Measurements from ENCODE around the gene IMPG1.

The IMPG1 gene

GRCh38 chr6:76003113-76003512 is 69.3 kb downstream of the IMPG1 start:
- Histone ChIP-seq H3K4me1 (ENCODE audit: control insufficient read depth, insufficient read depth, low read length) (no peaks in the 10 kb centered on the region), H3K9ac (ENCODE audit: low read depth, low read length) (no peak overlapping the region), H3K36me3 (ENCODE audit: control insufficient read depth, insufficient read depth, low read length) (no peaks in the 10 kb centered on the region), H3K9me3 (ENCODE audit: control insufficient read depth, insufficient read depth, low read length) (no peaks in the 10 kb centered on the region), H3K27me3 (ENCODE audit: control insufficient read depth, insufficient read depth, low read length) (no peaks in the 10 kb centered on the region), H3K4me3 (ENCODE audit: low read depth, low read length) (no peak overlapping the region)

DNA sequence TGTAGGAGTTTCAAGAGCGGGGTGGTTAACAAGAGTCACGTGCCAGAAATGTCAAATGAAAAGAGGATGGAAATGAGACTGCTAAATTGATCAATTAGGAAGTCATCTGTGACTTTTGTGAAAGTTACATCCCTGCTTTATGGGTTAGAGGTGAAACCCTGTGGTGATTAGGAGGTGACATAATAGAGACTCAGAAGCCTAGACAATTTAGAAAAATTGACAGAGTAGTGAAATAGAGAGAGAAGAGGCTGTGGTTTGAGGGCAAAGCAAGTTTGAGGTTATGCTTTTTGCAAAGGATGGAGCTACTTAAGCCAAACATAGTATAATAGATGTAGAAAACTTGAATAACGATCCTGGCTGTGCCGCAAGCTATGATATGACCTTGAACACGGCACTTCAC is 71.8 kb downstream of the IMPG1 start:
- no peaks in the 10 kb centered on the region for H3K27me3 ChIP-seq (ENCODE audit: control insufficient read depth, insufficient read depth, low read length)
- H3K4me1 ChIP-seq (ENCODE audit: control insufficient read depth, insufficient read depth, low read length) = no peaks in the 10 kb centered on the region
- H3K9ac ChIP-seq (ENCODE audit: low read depth, low read length) = no peak overlapping the region
- no peaks in the 10 kb centered on the region for H3K36me3 ChIP-seq (ENCODE audit: control insufficient read depth, insufficient read depth, low read length)
- no peak overlapping the region for H3K4me3 ChIP-seq (ENCODE audit: low read depth, low read length)
- H3K9me3 ChIP-seq (ENCODE audit: control insufficient read depth, insufficient read depth, low read length) = peaks cover 2% of the 10 kb centered on the region

DNA sequence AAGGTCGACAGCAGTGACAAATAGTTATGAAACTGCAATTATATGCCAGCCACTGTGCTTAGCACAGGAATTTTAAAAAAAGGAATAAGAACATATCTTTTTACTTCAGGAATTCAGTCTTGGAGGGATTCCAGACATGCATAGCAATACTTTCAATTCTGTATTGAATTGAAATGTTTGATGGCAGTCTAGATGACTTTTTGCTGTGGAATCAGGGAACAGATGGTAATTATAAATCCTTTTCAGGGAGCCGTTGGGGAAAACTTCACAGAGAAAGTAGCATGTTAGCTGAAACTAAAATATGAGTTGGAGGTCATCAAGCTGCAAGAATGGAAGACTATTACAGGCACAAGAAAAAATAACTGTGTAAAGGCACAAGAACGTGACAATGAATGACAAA is 74.8 kb downstream of the IMPG1 start:
- no peaks in the 10 kb centered on the region for H3K27me3 ChIP-seq (ENCODE audit: control insufficient read depth, insufficient read depth, low read length)

DNA sequence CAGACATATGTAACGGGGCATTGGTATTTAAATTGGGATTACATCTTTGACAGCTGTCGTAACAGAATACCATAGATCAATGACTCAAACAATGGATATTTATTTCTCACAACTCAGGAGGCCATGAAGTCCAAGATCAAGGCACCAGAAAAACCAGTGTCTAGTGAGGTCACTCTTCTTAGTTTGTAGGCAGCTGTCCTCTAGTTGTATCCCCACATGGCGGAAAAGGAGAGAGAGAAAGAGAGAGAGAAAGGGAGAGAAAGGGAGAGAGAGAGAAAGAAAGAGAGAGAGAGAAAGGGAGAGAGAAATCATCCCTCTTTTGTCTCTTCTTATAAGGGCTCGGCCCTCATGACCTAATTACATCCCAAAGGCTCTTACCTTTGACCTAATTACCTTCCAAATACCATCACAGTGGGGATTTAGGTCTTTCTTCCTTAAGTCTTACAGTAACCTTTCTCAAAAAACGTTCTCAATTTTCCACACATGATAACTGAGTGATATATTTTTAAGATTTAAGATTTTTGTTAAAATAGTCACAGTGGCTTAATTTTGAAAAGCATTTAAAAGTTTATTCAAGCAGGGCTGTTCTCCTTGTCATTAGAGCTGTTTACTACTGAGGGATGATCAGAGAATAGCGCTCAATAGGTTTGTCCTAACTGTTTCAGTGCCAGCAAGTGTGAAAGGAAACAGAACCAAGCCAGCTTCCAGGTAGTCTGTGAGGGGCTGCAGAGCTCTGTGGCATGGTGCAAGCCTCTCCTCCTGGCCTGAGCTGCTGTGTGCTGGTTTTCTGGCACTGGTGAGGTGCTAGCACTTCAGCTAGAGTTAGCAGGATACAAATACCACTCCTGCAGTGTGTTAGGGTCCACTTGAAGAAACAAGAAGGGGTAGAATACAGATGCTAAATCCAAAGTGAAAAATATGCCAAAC is 79.0 kb downstream of the IMPG1 start:
- H3K9me3 ChIP-seq (ENCODE audit: control insufficient read depth, insufficient read depth, low read length) = peaks cover 2% of the 10 kb centered on the region
- no peaks in the 10 kb centered on the region for H3K27me3 ChIP-seq (ENCODE audit: control insufficient read depth, insufficient read depth, low read length)
- H3K9ac ChIP-seq (ENCODE audit: low read depth, low read length) = no peak overlapping the region
- peaks cover 12% of the 10 kb centered on the region for H3K4me1 ChIP-seq (ENCODE audit: control insufficient read depth, insufficient read depth, low read length)
- H3K36me3 ChIP-seq (ENCODE audit: control insufficient read depth, insufficient read depth, low read length) = no peaks in the 10 kb centered on the region
- H3K4me3 ChIP-seq (ENCODE audit: low read depth, low read length) = no peak overlapping the region

More for the DNA sequence above, 74.8 kb downstream of the IMPG1 start:
- H3K36me3 ChIP-seq (ENCODE audit: control insufficient read depth, insufficient read depth, low read length) = no peaks in the 10 kb centered on the region
- H3K4me3 ChIP-seq (ENCODE audit: low read depth, low read length) = no peak overlapping the region
- H3K4me1 ChIP-seq (ENCODE audit: control insufficient read depth, insufficient read depth, low read length) = peaks cover 9% of the 10 kb centered on the region
- peaks cover 2% of the 10 kb centered on the region for H3K9me3 ChIP-seq (ENCODE audit: control insufficient read depth, insufficient read depth, low read length)
- H3K9ac ChIP-seq (ENCODE audit: low read depth, low read length) = no peak overlapping the region

- Histone ChIP-seq H3K4me1 (ENCODE audit: control insufficient read depth, insufficient read depth, low read length) (peaks cover 12% of the 10 kb centered on the region), H3K9ac (ENCODE audit: low read depth, low read length) (no peak overlapping the region), H3K9me3 (ENCODE audit: control insufficient read depth, insufficient read depth, low read length) (peaks cover 2% of the 10 kb centered on the region), H3K27me3 (ENCODE audit: control insufficient read depth, insufficient read depth, low read length) (no peaks in the 10 kb centered on the region), H3K36me3 (ENCODE audit: control insufficient read depth, insufficient read depth, low read length) (no peaks in the 10 kb centered on the region), H3K4me3 (ENCODE audit: low read depth, low read length) (no peak overlapping the region)
Measured at GRCh38 chr6:75991941-75992340, 80.5 kb downstream of the IMPG1 start.

DNA sequence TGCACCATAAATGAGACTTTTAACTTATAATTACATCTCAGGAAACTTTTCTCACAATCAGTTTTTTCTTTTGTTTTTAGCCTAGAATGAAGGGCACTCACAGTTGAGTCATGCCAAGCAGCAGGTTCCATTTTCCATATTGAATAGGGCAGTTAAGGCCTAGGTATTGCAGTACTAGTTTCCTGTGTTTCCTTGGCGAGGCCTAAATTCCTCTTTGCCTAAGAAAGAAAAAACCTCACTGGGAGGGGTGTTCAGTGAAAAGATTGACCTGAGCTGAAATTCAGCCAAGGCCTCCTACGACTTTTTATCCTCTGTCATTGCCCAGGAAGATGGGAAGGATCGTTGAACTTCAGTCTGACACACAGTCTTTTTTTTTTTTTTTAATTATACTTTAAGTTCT is 85.5 kb downstream of the IMPG1 start:
- no peak overlapping the region for H3K4me3 ChIP-seq (ENCODE audit: low read depth, low read length)
- no peak overlapping the region for H3K9ac ChIP-seq (ENCODE audit: low read depth, low read length)
- H3K27me3 ChIP-seq (ENCODE audit: control insufficient read depth, insufficient read depth, low read length) = no peaks in the 10 kb centered on the region
- no peaks in the 10 kb centered on the region for H3K36me3 ChIP-seq (ENCODE audit: control insufficient read depth, insufficient read depth, low read length)
- no peaks in the 10 kb centered on the region for H3K9me3 ChIP-seq (ENCODE audit: control insufficient read depth, insufficient read depth, low read length)
- peaks cover 10% of the 10 kb centered on the region for H3K4me1 ChIP-seq (ENCODE audit: control insufficient read depth, insufficient read depth, low read length)

DNA sequence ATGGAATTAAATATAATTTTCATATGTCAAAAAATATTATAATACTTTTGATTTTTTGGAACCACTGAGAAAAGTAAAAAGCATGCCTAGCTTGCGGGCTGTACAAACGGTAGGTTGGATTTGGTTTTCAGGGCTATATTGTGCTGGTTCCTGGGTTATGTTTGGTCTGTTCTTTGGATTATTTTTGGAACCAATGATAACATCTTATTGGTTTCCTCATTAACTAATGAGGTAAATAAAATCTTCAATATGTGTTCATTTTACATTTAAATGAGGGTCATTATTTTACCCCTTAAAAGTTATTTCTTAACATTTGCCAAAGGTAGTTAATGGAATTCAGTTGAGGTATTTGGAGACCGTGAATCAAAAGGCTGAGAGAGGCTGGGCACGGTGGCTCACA is 96.6 kb downstream of the IMPG1 start:
- Histone ChIP-seq H3K9ac (ENCODE audit: low read depth, low read length) (no peak overlapping the region), H3K4me1 (ENCODE audit: control insufficient read depth, insufficient read depth, low read length) (no peaks in the 10 kb centered on the region), H3K4me3 (ENCODE audit: low read depth, low read length) (no peak overlapping the region), H3K9me3 (ENCODE audit: control insufficient read depth, insufficient read depth, low read length) (no peaks in the 10 kb centered on the region), H3K36me3 (ENCODE audit: control insufficient read depth, insufficient read depth, low read length) (no peaks in the 10 kb centered on the region), H3K27me3 (ENCODE audit: control insufficient read depth, insufficient read depth, low read length) (no peaks in the 10 kb centered on the region)

DNA sequence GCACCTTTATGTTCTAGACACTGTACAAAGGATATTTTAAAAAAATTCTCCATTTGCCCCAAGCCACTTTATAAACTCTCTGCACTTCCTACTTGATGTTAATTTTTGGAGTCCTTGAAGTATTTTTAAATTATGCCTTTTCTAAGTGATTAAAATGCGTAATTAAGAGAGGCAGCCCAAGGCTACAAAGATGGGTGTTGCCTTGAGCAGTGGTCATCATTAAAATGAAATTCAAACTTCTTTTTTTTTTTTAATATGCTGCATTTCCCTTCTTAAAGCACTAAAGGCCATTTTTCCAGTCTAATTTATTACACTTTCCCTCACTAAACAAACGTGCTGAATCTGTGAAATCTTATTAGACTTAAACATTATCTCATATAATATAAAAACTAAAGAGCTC is 102.4 kb downstream of the IMPG1 start:
- H3K27me3 ChIP-seq (ENCODE audit: control insufficient read depth, insufficient read depth, low read length) = no peaks in the 10 kb centered on the region
- no peak overlapping the region for H3K9ac ChIP-seq (ENCODE audit: low read depth, low read length)
- no peaks in the 10 kb centered on the region for H3K36me3 ChIP-seq (ENCODE audit: control insufficient read depth, insufficient read depth, low read length)
- no peak overlapping the region for H3K4me3 ChIP-seq (ENCODE audit: low read depth, low read length)
- no peaks in the 10 kb centered on the region for H3K4me1 ChIP-seq (ENCODE audit: control insufficient read depth, insufficient read depth, low read length)
- no peaks in the 10 kb centered on the region for H3K9me3 ChIP-seq (ENCODE audit: control insufficient read depth, insufficient read depth, low read length)

- H3K4me3 ChIP-seq (ENCODE audit: low read depth, low read length) = no peak overlapping the region
- H3K4me1 ChIP-seq (ENCODE audit: control insufficient read depth, insufficient read depth, low read length) = no peaks in the 10 kb centered on the region
- no peaks in the 10 kb centered on the region for H3K9me3 ChIP-seq (ENCODE audit: control insufficient read depth, insufficient read depth, low read length)
- H3K9ac ChIP-seq (ENCODE audit: low read depth, low read length) = no peak overlapping the region
- no peaks in the 10 kb centered on the region for H3K27me3 ChIP-seq (ENCODE audit: control insufficient read depth, insufficient read depth, low read length)
- no peaks in the 10 kb centered on the region for H3K36me3 ChIP-seq (ENCODE audit: control insufficient read depth, insufficient read depth, low read length)
Measured at GRCh38 chr6:75968143-75968542, 104.3 kb downstream of the IMPG1 start.

- Histone ChIP-seq H3K4me1 (ENCODE audit: control insufficient read depth, insufficient read depth, low read length) (no peaks in the 10 kb centered on the region), H3K36me3 (ENCODE audit: control insufficient read depth, insufficient read depth, low read length) (no peaks in the 10 kb centered on the region), H3K9me3 (ENCODE audit: control insufficient read depth, insufficient read depth, low read length) (no peaks in the 10 kb centered on the region), H3K27me3 (ENCODE audit: control insufficient read depth, insufficient read depth, low read length) (no peaks in the 10 kb centered on the region), H3K9ac (ENCODE audit: low read depth, low read length) (no peak overlapping the region), H3K4me3 (ENCODE audit: low read depth, low read length) (no peak overlapping the region)
Measured at GRCh38 chr6:75963569-75963968, 108.9 kb downstream of the IMPG1 start.

DNA sequence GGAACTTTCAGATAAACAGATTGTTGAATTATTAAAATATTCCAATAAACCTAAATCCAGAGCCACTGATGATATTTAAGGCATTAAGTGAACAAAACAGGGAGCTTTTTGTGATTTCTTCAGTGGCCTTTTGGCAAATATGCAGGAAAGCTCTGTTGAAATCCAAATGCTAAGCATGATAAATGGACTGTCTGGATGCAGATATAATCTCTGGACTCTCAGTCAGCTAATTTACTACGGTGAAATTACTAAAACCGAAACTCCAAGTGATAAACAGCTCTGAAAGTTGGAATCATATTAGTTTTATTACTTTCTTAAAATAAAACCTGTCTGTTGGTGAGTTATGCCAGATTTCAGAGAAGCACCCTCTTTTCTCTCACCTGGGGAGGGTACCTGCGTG is 120.3 kb downstream of the IMPG1 start:
- H3K27me3 ChIP-seq (ENCODE audit: control insufficient read depth, insufficient read depth, low read length) = no peaks in the 10 kb centered on the region
- H3K4me3 ChIP-seq (ENCODE audit: low read depth, low read length) = no peak overlapping the region
- H3K9ac ChIP-seq (ENCODE audit: low read depth, low read length) = no peak overlapping the region
- H3K9me3 ChIP-seq (ENCODE audit: control insufficient read depth, insufficient read depth, low read length) = no peaks in the 10 kb centered on the region
- H3K36me3 ChIP-seq (ENCODE audit: control insufficient read depth, insufficient read depth, low read length) = no peaks in the 10 kb centered on the region
- H3K4me1 ChIP-seq (ENCODE audit: control insufficient read depth, insufficient read depth, low read length) = no peaks in the 10 kb centered on the region

- Histone ChIP-seq H3K9me3 (ENCODE audit: control insufficient read depth, insufficient read depth, low read length) (no peaks in the 10 kb centered on the region), H3K36me3 (ENCODE audit: control insufficient read depth, insufficient read depth, low read length) (no peaks in the 10 kb centered on the region), H3K27me3 (ENCODE audit: control insufficient read depth, insufficient read depth, low read length) (peaks cover 11% of the 10 kb centered on the region), H3K9ac (ENCODE audit: low read depth, low read length) (no peak overlapping the region), H3K4me3 (ENCODE audit: low read depth, low read length) (no peak overlapping the region), H3K4me1 (ENCODE audit: control insufficient read depth, insufficient read depth, low read length) (peaks cover 3% of the 10 kb centered on the region)
Measured at GRCh38 chr6:75947935-75948334, 124.5 kb downstream of the IMPG1 start.

Measured in iPS-15b (cell line).